Lung (tissue), 12 donors: Measurements from ENCODE around the gene DNAJC10. TPM values are rescaled to one million over a fixed set of nuclear protein-coding genes. Genes with fewer than 3 reads are reported as not detected.

Experiments used
- ATAC-seq: fragments of 200-7000 bp; cut with Tn5 transposase; one replicate; pipeline ENCODE4 v1.9.1; 2020; ENCODE audit warnings: moderate number of reproducible peaks; ENCODE audit not compliant: insufficient read depth, low FRiP score
- DNase-seq, 3 donors: peaks; one replicate each; pipeline ENCODE4 v3.0.0-alpha.2; 2013 to 2017
- H3K27ac ChIP-seq, 2 donors: one replicate each; pipeline ENCODE4 v1.5.1; 2013; ENCODE audit warnings: mild to moderate bottlenecking in 2 of 2, moderate library complexity in 2 of 2, control low read depth in 1 of 2, inconsistent platforms in 1 of 2, low read depth in 1 of 2, low read length in 1 of 2
- H3K27me3 ChIP-seq, 3 donors: one replicate each; pipeline ENCODE4 v1.5.1; 2013; ENCODE audit warnings: low read length in 2 of 3; ENCODE audit not compliant: control insufficient read depth in 3 of 3, insufficient read depth in 3 of 3
- H3K36me3 ChIP-seq, 4 donors: one replicate each; pipeline ENCODE4 v1.5.1; 2013; ENCODE audit warnings: low read length in 4 of 4, mild to moderate bottlenecking in 1 of 4, moderate library complexity in 1 of 4; ENCODE audit not compliant: control insufficient read depth in 4 of 4, insufficient read depth in 4 of 4
- H3K4me1 ChIP-seq, 5 donors: one replicate each; pipeline ENCODE4 v1.5.1; 2013; ENCODE audit warnings: low read length in 5 of 5, mild to moderate bottlenecking in 2 of 5, moderate library complexity in 1 of 5; ENCODE audit not compliant: control insufficient read depth in 5 of 5, insufficient read depth in 5 of 5
- H3K4me3 ChIP-seq: one replicate; pipeline ENCODE4 v1.5.1; 2013; ENCODE audit warnings: mild to moderate bottlenecking, control low read depth, moderate library complexity
- H3K9ac ChIP-seq, 2 donors: one replicate each; pipeline ENCODE4 v1.5.1; 2013; ENCODE audit warnings: low read length in 2 of 2, control low read depth in 1 of 2; ENCODE audit not compliant: insufficient read depth in 1 of 2
- H3K9me3 ChIP-seq, 4 donors: one replicate each; pipeline ENCODE4 v1.5.1; 2013; ENCODE audit warnings: low read length in 3 of 4, mild to moderate bottlenecking in 1 of 4, moderate library complexity in 1 of 4; ENCODE audit not compliant: control insufficient read depth in 4 of 4, insufficient read depth in 3 of 4
- WGBS, 2 donors: extraction: QIAGEN DNeasy Blood & Tissue Kit; methylation state at CpG; one replicate each; pipeline ENCODE4 v1.1.7; 2013; 5-methylcytosine and 5-hydroxymethylcytosine counted together
- polyA plus RNA-seq, 2 donors: library from polyadenylated mRNA; stranded (reverse); fragments of 200-250 nt; gene quantifications; one replicate each; pipeline ENCODE4 v1.2.1, GENCODE V29; 2013
- total RNA-seq, 2 donors: library from RNA; depleted of rRNA in 1 of 2; stranded (reverse); fragments of >200 nt in 1 of 2; gene quantifications; one replicate each; pipeline ENCODE4 v1.2.1, GENCODE V29; 2014 to 2021
- TF ChIP-seq, protein P1 (sequence below): IDR thresholded peaks from 2 replicates; pipeline ENCODE4 v1.5.1; 2012; ENCODE audit warnings: mild to moderate bottlenecking; ENCODE audit errors: control extremely low read depth, extremely low read depth
- donor health status: control.
- donor health status: control.
- donor health status: Bipolar disorder and iron deficiency.
- donor health status: healthy.
- donor health status: DM: yes; HTN: yes; CAD: no.

DNAJC10 gene
- total and polyA plus RNA-seq, 4 donors, result 24.6 to 131 (median 58.8) TPM

DNA sequence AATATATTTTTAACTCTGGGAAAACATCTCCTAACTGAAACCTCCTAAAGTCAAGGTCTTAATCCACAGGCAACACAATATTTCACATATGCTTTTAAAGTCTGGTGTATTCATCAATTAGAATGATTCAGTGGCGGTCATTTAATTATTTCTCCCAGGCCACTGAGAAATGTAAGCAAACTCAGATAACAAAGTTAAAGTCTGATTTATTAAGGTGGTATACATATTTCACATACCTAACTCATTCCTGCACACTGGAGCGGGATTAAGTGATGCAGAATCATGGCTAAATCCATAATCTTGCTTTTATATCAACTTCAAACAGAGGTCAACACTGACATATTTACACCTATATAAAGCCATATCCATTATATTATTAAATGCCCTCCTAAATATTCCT lies 106.7 kb downstream of the DNAJC10 start:
- no peak overlapping the region for H3K9ac ChIP-seq
- DNase-seq (no peak), ATAC-seq (no peak)
- H3K4me1 ChIP-seq, result peaks cover 0 to 7% (median 0%) of the 10 kb centered on the region in 5 donors
- TF ChIP-seq, protein P1, sequence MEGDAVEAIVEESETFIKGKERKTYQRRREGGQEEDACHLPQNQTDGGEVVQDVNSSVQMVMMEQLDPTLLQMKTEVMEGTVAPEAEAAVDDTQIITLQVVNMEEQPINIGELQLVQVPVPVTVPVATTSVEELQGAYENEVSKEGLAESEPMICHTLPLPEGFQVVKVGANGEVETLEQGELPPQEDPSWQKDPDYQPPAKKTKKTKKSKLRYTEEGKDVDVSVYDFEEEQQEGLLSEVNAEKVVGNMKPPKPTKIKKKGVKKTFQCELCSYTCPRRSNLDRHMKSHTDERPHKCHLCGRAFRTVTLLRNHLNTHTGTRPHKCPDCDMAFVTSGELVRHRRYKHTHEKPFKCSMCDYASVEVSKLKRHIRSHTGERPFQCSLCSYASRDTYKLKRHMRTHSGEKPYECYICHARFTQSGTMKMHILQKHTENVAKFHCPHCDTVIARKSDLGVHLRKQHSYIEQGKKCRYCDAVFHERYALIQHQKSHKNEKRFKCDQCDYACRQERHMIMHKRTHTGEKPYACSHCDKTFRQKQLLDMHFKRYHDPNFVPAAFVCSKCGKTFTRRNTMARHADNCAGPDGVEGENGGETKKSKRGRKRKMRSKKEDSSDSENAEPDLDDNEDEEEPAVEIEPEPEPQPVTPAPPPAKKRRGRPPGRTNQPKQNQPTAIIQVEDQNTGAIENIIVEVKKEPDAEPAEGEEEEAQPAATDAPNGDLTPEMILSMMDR, result no peak
- H3K4me3 ChIP-seq, result no peak overlapping the region
- H3K27me3 ChIP-seq, result no peaks in the 10 kb centered on the region
- 89 to 94% methylated on average over 2 of the region's 2 CpGs for WGBS, 2 donors
- H3K27ac ChIP-seq, result no peak overlapping the region
- no peaks in the 10 kb centered on the region for H3K9me3 ChIP-seq
- H3K36me3 ChIP-seq, result no peaks in the 10 kb centered on the region

DNA sequence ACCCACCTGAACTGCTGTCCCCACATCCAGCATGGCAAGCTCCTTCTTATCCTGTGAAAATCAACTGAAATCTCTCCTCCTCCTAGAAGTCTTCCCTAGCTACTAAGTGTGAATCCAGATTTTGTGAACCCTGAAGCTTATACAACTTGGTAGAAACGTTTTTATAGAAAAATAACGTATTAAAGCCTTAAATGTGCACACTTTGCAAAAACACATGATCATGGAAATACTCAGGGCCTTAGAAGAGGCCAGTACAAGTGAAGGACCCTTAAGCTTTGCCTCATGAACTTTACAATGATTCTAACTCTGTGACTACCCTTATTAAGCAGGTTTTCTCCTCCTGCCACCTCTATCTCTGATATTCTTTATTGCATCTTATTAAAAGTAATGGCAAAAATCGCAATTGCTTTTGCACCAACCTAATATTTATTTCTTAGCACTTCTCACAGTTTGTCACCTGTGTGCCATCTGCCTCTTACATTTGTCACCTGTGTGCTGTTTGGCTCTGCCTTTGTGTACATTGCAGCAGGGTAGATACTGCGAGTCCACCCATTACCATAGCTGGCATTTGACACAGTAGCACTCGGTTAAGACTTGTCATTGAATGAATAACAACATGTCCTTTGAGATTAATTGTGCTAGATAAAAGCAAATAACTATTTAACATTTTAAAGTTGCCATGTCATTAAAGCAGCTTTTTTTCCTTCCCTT lies 108.2 kb downstream of the DNAJC10 start:
- H3K36me3 ChIP-seq, result no peaks in the 10 kb centered on the region
- DNase-seq, result no peak
- peaks cover 0 to 1% (median 0%) of the 10 kb centered on the region in 5 donors for H3K4me1 ChIP-seq
- 69 to 78% methylated on average over 5 of the region's 5 CpGs for WGBS, 2 donors
- H3K4me3 ChIP-seq, result no peak overlapping the region
- TF ChIP-seq, protein P1, result no peak
- ATAC-seq, result no peak
- H3K27me3 ChIP-seq, result no peaks in the 10 kb centered on the region
- no peak overlapping the region for H3K27ac ChIP-seq
- H3K9me3 ChIP-seq, result no peaks in the 10 kb centered on the region
- H3K9ac ChIP-seq, result no peak overlapping the region

DNA sequence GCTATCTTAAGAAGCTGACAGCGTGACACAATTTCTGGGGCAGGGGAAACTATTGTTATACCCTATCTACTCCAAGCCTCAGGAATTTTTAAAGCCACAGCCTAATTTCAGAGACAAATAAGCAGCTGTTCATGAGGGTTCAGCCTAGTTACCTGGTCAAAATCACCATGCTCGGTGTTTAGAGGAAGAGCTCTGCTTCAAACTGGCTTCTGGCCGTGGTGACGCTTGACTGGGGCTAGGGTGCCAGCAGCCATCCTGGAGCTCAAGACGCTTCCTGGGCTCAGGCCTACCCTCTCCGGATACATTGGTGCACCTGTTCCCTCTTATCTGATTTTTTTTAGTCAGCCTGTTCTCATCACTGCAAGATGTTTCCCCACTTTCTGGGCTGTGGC lies 108.7 kb downstream of the DNAJC10 start:
- no peak overlapping the region for H3K27ac ChIP-seq
- ATAC-seq (no peak), DNase-seq (no peak)
- TF ChIP-seq, protein P1, result no peak
- H3K27me3 ChIP-seq, result no peaks in the 10 kb centered on the region
- no peak overlapping the region for H3K9ac ChIP-seq
- no peak overlapping the region for H3K4me3 ChIP-seq
- no peaks in the 10 kb centered on the region for H3K4me1 ChIP-seq
- H3K36me3 ChIP-seq, result no peaks in the 10 kb centered on the region
- 80 to 82% methylated on average over 6 of the region's 6 CpGs for whole genome bisulfite sequencing, 2 donors
- no peaks in the 10 kb centered on the region for H3K9me3 ChIP-seq

DNA sequence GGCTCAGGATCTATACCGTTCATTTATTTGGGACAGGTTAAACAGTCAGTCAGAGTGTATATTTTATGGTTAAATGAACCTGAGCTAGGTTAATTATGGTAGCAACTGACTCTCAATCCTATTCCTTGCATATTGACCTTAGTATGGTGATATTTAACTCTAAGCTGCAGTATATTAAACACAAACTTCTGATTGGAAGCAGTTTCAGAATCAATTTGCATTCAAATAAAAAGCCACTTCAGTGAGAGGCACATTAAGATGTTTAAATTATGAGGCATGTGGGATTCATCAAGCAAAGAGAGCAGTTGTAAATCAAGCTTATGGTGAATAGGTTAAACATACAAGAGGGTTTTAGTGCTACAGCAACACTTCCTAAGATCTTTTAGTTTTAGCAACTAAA lies 110.0 kb downstream of the DNAJC10 start:
- H3K27me3 ChIP-seq, result no peaks in the 10 kb centered on the region
- H3K36me3 ChIP-seq, result no peaks in the 10 kb centered on the region
- 63 to 74% methylated on average over 1 of the region's 1 CpG for WGBS, 2 donors
- no peaks in the 10 kb centered on the region for H3K4me1 ChIP-seq
- no peak overlapping the region for H3K27ac ChIP-seq
- no peak overlapping the region for H3K9ac ChIP-seq
- no peaks in the 10 kb centered on the region for H3K9me3 ChIP-seq
- ATAC-seq (no peak), DNase-seq (no peak)
- H3K4me3 ChIP-seq, result no peak overlapping the region
- TF ChIP-seq, protein P1, result no peak
